ENCODE data around the gene CEP72. TPM values are rescaled to one million over a fixed set of nuclear protein-coding genes. Genes with fewer than 3 reads are reported as not detected.
"Not testable (repeated sequence)": the region's sequence is repeated elsewhere in the genome, so short reads cannot be mapped to it uniquely, and the experiment has no call there.

The CEP72 gene
- total RNA-seq, 2 donors from 2014 or later = 3.8 to 21.0 TPM

DNA sequence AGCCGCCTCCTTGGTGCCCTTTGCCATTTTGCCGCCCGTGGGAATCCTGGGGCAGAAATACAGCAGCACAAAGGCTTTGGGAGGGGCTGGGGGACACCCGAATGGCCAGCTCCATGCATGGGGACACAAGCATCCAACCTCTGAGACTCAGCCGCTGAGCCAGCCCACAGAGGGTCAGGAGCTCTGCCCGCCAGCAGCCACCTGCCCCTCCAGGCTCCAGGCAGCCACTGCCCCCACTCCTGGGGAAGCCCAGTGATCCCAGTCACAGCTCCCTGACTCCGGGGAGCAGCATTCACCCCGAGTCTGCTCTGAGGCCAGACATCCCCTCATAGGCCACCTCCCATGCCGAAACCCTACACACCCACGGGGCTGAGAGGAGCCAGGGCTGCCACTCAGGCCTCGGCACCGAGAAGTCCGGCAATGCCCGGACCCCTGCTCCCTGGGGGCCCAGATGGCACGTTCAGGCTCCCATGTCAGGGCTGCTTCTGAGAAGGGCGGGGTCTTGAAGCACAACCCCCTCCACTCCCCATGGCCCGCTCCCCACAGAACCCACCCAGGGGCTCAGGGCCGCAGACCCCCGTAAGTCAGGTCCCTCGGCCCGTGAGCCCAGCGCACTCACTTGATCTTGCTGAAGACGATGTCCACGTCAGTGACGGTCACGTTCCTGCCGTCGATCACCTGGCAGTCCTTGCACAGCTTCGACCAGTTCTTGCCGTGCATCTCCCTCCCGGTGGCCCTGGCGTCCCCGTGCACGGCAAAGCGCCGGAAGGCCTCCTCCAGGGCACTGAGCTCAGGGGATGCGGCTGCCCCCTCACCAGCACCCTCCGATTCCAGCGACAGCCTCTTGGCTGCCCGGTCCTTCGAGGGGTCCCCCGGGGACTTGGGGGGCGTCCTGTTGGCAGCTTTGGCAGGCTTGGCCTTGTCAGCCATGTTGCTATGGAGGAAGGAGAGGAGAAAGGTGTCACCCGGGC is 65.3 kb downstream of the CEP72 start:
- peaks cover 10% of the 10 kb centered on the region for H3K4me1 ChIP-seq
- TF ChIP-seq, protein P1, sequence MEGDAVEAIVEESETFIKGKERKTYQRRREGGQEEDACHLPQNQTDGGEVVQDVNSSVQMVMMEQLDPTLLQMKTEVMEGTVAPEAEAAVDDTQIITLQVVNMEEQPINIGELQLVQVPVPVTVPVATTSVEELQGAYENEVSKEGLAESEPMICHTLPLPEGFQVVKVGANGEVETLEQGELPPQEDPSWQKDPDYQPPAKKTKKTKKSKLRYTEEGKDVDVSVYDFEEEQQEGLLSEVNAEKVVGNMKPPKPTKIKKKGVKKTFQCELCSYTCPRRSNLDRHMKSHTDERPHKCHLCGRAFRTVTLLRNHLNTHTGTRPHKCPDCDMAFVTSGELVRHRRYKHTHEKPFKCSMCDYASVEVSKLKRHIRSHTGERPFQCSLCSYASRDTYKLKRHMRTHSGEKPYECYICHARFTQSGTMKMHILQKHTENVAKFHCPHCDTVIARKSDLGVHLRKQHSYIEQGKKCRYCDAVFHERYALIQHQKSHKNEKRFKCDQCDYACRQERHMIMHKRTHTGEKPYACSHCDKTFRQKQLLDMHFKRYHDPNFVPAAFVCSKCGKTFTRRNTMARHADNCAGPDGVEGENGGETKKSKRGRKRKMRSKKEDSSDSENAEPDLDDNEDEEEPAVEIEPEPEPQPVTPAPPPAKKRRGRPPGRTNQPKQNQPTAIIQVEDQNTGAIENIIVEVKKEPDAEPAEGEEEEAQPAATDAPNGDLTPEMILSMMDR (IDR thresholded peaks at IDR 0.05) = no peak
- no peaks in the 10 kb centered on the region for H3K36me3 ChIP-seq
- no peak overlapping the region for H3K9ac ChIP-seq (ENCODE audit: low read depth in 2 of 2, low read length in 2 of 2)
- peak; percentile 14 for DNase-seq
- no peaks in the 10 kb centered on the region for H3K27me3 ChIP-seq
- no peaks in the 10 kb centered on the region for H3K9me3 ChIP-seq
- no peak overlapping the region for H3K4me3 ChIP-seq
- no peak overlapping the region for H3K27ac ChIP-seq
- intact Hi-C loops (cut with DNase I) = no loop called here

DNA sequence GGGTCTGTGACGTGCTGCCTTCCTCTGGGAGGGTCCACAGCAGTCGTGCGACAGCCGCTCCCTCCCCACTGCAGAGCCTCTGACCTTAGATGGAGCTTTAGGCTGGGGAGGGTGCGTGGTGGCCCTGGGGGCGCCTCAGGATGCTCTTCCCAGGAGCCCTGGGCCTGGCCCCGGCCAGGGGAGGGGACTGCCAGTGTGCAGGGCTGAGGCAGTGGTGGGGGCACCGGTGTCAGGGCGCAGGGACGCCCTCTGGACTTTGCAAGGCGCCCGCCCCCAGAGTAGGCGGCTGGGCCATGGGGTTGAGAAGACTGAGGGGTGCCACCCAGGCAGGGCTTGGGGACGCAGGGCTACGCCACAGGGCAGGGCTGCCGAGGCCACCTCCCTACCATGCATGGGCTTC is 66.4 kb downstream of the CEP72 start:
- intact Hi-C loops (cut with DNase I); H3K27me3 ChIP-seq; DNase-seq: not testable (repeated sequence)

DNA sequence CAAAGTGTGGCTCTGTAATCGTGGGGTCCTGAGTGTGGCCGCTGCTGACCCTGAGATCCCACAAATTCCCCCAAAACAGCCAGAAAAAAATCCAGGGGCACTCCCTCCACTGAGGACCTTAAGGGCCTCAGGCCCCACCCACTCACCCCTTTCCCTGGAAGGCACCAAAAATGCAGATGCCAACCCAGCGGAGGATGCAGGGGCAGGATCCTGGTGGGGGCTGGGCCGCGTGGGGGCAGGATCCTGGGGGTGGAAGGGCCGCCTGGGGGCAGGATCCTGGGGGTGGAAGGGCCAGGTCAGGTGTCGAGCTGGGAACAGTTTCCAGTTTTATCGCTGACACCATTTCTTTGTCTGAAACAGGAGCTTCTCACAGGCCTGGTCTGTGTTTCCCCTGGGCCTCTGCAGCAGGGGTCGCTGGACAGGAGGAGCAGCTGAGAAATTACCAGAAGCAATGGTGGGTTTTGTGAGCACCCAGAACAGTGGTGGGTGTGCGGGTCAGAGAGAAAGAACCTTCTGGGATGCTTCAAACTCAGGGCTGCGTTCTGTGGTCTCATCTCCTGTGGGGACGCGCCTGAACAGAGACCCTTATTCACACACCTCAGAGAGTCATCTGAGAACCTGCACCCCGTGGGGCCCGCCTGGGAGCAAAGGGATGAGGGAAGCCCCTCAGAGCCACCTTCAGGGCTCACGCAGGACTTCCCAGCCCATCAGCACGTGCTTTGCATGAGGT is 67.2 kb downstream of the CEP72 start:
- H3K4me3 ChIP-seq; H3K9me3 ChIP-seq; H3K27ac ChIP-seq; H3K36me3 ChIP-seq; intact Hi-C loops (cut with DNase I); H3K9ac ChIP-seq (ENCODE audit: low read depth in 2 of 2, low read length in 2 of 2); H3K4me1 ChIP-seq; H3K27me3 ChIP-seq: not testable (repeated sequence)
- DNase-seq = peak; percentile 13

More for the DNA sequence above, 66.4 kb downstream of the CEP72 start:
- H3K9ac ChIP-seq (ENCODE audit: low read depth in 2 of 2, low read length in 2 of 2); H3K4me1 ChIP-seq; H3K27ac ChIP-seq; H3K36me3 ChIP-seq; H3K4me3 ChIP-seq; H3K9me3 ChIP-seq: not testable (repeated sequence)

DNA sequence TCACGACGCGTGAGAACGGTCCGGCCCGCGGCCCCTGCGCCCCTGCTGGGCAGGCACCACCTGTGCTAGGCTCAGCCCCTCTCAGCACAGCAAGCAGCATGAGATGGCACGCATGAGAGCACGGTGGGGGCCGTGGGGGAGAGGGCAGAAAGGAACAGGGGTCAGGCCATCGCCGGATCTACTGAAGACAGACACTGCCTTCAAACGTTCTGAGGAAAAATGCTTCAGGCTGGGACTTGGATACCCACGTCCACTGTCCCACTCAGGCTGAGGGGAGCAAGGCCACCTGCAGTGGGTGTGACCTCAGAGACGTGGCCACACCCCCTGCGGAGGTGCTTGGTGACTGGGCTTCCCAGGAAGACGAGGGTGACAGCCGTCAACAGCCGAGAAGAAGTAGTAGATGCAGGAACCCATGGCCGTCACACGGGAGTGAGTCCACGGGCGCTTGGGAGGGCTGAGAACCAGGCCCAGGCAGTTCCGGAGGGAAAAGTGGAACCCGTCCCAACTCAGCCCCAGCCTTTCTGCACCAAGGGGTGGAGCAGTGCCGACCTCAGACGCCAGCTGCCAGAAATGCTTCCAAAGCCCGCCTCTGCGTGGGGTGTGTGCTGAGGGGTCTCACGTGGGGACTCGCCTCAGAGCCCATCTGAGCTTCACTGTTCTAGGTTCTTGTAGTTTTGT is 68.1 kb downstream of the CEP72 start:
- not testable (repeated sequence) for H3K9ac ChIP-seq (ENCODE audit: low read depth in 2 of 2, low read length in 2 of 2); H3K9me3 ChIP-seq; H3K4me3 ChIP-seq; H3K27me3 ChIP-seq; H3K4me1 ChIP-seq; DNase-seq; H3K27ac ChIP-seq; H3K36me3 ChIP-seq
- intact Hi-C loops (cut with DNase I) = loop anchor here (5.0 kb wide), 1 partner anchor 97 kb away; no protein-coding TSS in a partner anchor

DNA sequence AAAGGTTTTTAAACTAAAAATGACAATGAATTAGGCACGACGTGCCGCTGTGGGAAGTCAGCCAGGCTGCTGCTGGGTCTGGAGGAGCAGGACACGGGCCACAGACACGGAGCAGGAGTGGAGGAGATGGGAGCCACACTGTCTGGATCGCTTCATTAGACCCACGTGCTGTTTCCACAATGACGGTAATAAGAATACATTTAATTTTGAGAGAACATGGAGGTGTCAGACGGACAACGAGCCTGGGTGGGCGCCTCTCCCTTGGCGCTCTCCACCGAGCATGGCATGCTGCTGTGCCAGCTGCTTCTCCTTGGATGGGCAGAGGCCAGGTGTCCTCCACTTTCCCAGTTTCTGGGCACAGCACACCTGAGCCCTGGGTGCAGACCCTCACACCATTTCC is 68.7 kb downstream of the CEP72 start:
- H3K4me3 ChIP-seq; H3K4me1 ChIP-seq; H3K9me3 ChIP-seq; DNase-seq; H3K9ac ChIP-seq (ENCODE audit: low read depth in 2 of 2, low read length in 2 of 2); H3K27ac ChIP-seq; H3K36me3 ChIP-seq; H3K27me3 ChIP-seq: not testable (repeated sequence)
- intact Hi-C loops (cut with DNase I) = loop anchor here (5.0 kb wide), 1 partner anchor 96 kb away; no protein-coding TSS in a partner anchor

DNA sequence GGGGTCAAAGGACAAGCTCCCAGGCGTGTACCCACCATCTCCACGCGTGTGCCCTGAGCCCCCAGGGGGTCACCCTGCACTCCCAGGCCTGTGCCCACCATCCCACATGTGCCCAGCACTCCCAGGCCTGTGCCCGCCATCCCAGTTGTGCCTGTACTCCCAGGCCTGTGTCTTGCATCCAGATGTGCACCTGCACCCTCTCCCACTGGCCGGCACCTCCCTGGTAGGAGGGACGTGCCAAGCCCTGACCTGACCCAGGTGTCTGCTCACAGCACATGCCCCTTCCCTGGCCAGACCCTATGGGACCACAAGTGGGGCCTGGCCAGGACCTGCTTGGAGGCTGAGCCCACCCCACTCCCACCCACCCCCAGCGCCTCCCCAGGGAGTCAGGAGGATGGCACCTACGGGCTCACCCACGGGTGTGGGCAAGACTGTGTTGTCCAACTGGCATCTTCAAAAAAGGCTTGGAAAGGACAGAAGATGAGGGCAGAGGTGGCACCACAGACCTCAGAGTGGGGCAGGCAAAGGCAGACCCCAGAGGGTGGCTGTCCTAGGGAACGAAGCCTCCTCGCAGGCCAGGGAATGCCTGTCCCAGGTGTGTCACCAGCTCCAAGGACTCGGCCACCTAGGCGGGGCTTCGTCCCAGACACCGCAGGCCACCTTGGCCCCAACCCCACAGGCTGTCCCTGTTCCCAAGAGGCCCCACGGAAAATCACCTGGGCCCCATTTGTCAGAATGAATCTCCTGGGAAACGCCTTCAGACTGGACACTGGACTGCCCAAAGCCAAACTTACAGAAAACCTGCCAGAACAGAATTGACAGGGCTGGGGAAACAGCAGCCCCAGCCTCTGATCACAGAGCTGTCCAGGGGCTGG is 69.4 kb downstream of the CEP72 start:
- not testable (repeated sequence) for H3K4me3 ChIP-seq; H3K9me3 ChIP-seq; H3K36me3 ChIP-seq; H3K9ac ChIP-seq (ENCODE audit: low read depth in 2 of 2, low read length in 2 of 2); H3K4me1 ChIP-seq; H3K27me3 ChIP-seq; H3K27ac ChIP-seq
- peak; percentile 15 for DNase-seq
- intact Hi-C loops (cut with DNase I) = loop anchor here (5.0 kb wide), 1 partner anchor 96 kb away; no protein-coding TSS in a partner anchor

DNA sequence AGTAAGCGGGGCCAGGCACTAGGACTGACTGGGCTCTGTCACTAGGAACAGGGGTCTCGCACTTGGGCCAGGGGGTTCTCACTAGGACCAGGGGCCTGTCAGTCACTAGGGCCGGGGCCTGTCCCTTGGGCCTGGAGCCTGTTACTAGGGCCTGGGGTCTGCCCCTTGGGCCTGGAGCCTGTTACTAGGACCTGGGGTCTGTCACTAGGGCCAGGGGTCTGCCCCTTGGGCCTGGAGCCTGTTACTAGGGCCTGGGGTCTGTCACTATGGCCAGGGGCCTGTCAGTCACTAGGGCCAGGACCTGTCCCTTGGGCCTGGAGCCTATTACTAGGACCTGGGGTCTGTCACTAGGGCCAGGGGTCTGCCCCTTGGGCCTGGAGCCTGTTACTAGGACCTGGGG is 70.1 kb downstream of the CEP72 start:
- not testable (repeated sequence) for H3K4me3 ChIP-seq; H3K9me3 ChIP-seq; H3K9ac ChIP-seq (ENCODE audit: low read depth in 2 of 2, low read length in 2 of 2); H3K27me3 ChIP-seq; DNase-seq; H3K4me1 ChIP-seq; H3K27ac ChIP-seq; H3K36me3 ChIP-seq
- intact Hi-C loops (cut with DNase I) = loop anchor here (5.0 kb wide), 1 partner anchor 95 kb away; no protein-coding TSS in a partner anchor

DNA sequence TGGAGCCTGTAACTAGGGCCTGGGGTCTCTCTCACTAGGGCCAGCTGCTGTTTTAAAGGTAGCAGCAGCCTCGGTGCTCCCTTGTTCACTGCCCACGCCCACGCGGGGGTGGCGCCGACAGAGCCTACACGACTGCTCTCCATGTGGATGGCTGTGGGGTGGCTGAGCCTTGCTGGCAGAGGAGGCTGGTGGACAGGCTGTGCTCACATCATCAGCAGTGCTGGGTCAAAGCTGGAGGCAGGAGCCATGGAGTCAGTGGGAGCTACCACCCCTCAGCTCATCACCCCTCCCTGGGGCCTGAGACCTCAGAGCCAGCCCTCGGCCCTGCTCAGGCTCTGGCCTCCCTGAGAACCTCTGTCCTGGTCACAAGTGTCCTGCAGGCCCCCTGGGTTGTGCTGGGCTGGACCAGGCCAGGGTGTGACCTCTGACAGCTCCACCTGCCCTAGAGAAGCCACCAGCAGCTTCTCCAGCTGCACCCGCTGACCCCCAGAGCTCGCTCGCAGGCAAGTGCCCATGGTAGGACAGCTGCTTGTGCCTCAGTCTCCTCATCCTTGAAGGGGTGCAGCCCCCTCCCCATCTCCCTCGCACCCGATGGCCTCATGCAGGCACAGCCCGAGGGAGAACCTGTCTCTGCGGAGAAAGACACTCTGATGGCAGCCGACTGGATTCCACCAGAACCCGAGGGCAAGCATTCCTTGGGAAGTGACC is 70.7 kb downstream of the CEP72 start:
- H3K9me3 ChIP-seq; DNase-seq; H3K4me3 ChIP-seq; H3K27me3 ChIP-seq; H3K36me3 ChIP-seq; H3K9ac ChIP-seq (ENCODE audit: low read depth in 2 of 2, low read length in 2 of 2); H3K27ac ChIP-seq; H3K4me1 ChIP-seq: not testable (repeated sequence)
- intact Hi-C loops (cut with DNase I) = loop anchor here (5.0 kb wide), 1 partner anchor 94 kb away; no protein-coding TSS in a partner anchor
